Endothelial cell of umbilical vein (primary cell): ENCODE results near the gene NUP62. TPM values are rescaled to one million over a fixed set of nuclear protein-coding genes. Genes with fewer than 3 reads are reported as not detected.

Experiments used
- BruUV-seq: library from RNA; stranded (reverse); fragments of 400-500 nt; replicated peaks from 2 replicates; lab custom pipeline; 2021; lab: Mats Ljungman, UMichigan
- CTCF ChIA-PET: fragments of 300-600, 350-600 bp; sonication (Branson Sonifier 250); formaldehyde crosslinking; loops from one replicate; lab custom pipeline; 2021; ENCODE audit warnings: antibody characterized with exemption, inconsistent platforms; lab: Charles Lee
- POLR2A ChIA-PET: fragments of 300-600, 350-600 bp; sonication (Branson Sonifier 250); formaldehyde crosslinking; loops from one replicate; lab custom pipeline; 2021; ENCODE audit warnings: antibody characterized with exemption, inconsistent platforms; lab: Charles Lee
- DNase-seq: peaks from one replicate; pipeline ENCODE4 v3.0.0-alpha.2; 2011; ENCODE audit warnings: low read depth, low spot score
- FAIRE-seq: peaks from 2 replicates; lab custom pipeline; 2011; peaks lifted over from hg19 to GRCh38; lab: Jason Lieb, UNC
- H2AFZ ChIP-seq: 2 replicates; pipeline ENCODE4 v1.6.0; 2012; ENCODE audit warnings: low read depth, low read length, control low read depth, inconsistent platforms
- H3K27ac ChIP-seq: 2 replicates; pipeline ENCODE4 v1.5.1; 2011; ENCODE audit warnings: low read depth, mild to moderate bottlenecking, control low read depth, low read length, moderate library complexity; ENCODE audit not compliant: insufficient read depth
- H3K27me3 ChIP-seq, 2 experiments: 2 replicates each; pipeline versions ENCODE4 v1.6.0 to v1.6.1; 2011; ENCODE audit warnings: low read length in 2 of 2, mixed read lengths in 1 of 2; ENCODE audit not compliant: control insufficient read depth in 2 of 2, insufficient read depth in 2 of 2
- H3K36me3 ChIP-seq, 2 experiments: 2 replicates in 1 of 2; 3 replicates in 1 of 2; pipeline ENCODE4 v1.5.1; 2011; ENCODE audit warnings: low read length in 2 of 2, mild to moderate bottlenecking in 1 of 2, moderate library complexity in 1 of 2; ENCODE audit not compliant: control insufficient read depth in 2 of 2, insufficient read depth in 2 of 2; ENCODE audit errors: extremely low read depth in 1 of 2
- H3K4me1 ChIP-seq: 3 replicates; pipeline ENCODE4 v1.5.1; 2011; ENCODE audit warnings: mild to moderate bottlenecking, low read length; ENCODE audit not compliant: control insufficient read depth, insufficient read depth; ENCODE audit errors: extremely low read depth
- H3K4me2 ChIP-seq: 2 replicates; pipeline ENCODE4 v1.6.1; 2011; ENCODE audit warnings: low read length, control low read depth, mixed read lengths; ENCODE audit not compliant: insufficient read depth
- H3K4me3 ChIP-seq, 3 experiments: fragments of 200-600 bp in 1 of 3; sonication (generic), shearing (Covaris generic) in 1 of 3; replicated peaks in 1 of 3; 2 replicates each; pipeline ENCODE4 v1.5.1; 2011 to 2016; ENCODE audit warnings: control low read depth in 3 of 3, low read length in 3 of 3, mild to moderate bottlenecking in 2 of 3, inconsistent platforms in 1 of 3, low read depth in 1 of 3, moderate library complexity in 1 of 3; ENCODE audit not compliant: insufficient read depth in 1 of 3
- H3K79me2 ChIP-seq: 2 replicates; pipeline ENCODE4 v1.6.0; 2012; ENCODE audit warnings: low read length, inconsistent platforms; ENCODE audit not compliant: control insufficient read depth, insufficient read depth
- H3K9ac ChIP-seq: replicated peaks from 2 replicates; pipeline ENCODE3; 2011; ENCODE audit warnings: low read length, control low read depth; ENCODE audit not compliant: insufficient read depth; ENCODE audit errors: extremely low read depth
- H3K9me1 ChIP-seq: replicated peaks from 3 replicates; pipeline ENCODE4 v1.6.0; 2011; ENCODE audit warnings: mild to moderate bottlenecking, low read length; ENCODE audit not compliant: control insufficient read depth, insufficient read depth; ENCODE audit errors: extremely low read depth
- H3K9me3 ChIP-seq: replicated peaks from 2 replicates; pipeline ENCODE4 v1.5.1; 2012; ENCODE audit warnings: low read length, inconsistent platforms; ENCODE audit not compliant: control insufficient read depth, insufficient read depth
- H4K20me1 ChIP-seq: replicated peaks from 2 replicates; pipeline ENCODE3; 2011; ENCODE audit warnings: mild to moderate bottlenecking, low read length; ENCODE audit not compliant: control insufficient read depth, insufficient read depth; ENCODE audit errors: extremely low read depth
- EZH2 ChIP-seq: IDR thresholded peaks from 2 replicates; pipeline ENCODE4 v1.6.1; 2012; ENCODE audit warnings: borderline replicate concordance, low read depth, mild to moderate bottlenecking, moderate library complexity, low read length, inconsistent platforms; ENCODE audit not compliant: severe bottlenecking
- FOS ChIP-seq: IDR thresholded peaks from 2 replicates; pipeline ENCODE4 v1.6.1; 2011; ENCODE audit warnings: mild to moderate bottlenecking, low read length, moderate library complexity, borderline replicate concordance; ENCODE audit not compliant: insufficient read depth
- GATA2 ChIP-seq: IDR thresholded peaks from 2 replicates; pipeline ENCODE4 v1.7.0; 2011; ENCODE audit warnings: low read depth, mild to moderate bottlenecking, moderate library complexity, mixed read lengths, low read length; ENCODE audit not compliant: insufficient read length, insufficient read depth
- JUN ChIP-seq: IDR thresholded peaks from 2 replicates; pipeline ENCODE4 v1.6.1; 2011; ENCODE audit warnings: borderline replicate concordance, low read depth; ENCODE audit not compliant: insufficient read length, insufficient read depth
- MYC ChIP-seq: IDR thresholded peaks from one replicate; pipeline ENCODE4 v1.6.1; 2011; ENCODE audit warnings: mild to moderate bottlenecking, low read depth, low read length
- POLR2A ChIP-seq: IDR thresholded peaks from 2 replicates; pipeline ENCODE4 v1.6.1; 2012; ENCODE audit warnings: low read depth, mild to moderate bottlenecking, control low read depth, low read length
- POLR2AphosphoS5 ChIP-seq: IDR thresholded peaks from 2 replicates; pipeline ENCODE4 v1.6.1; 2012; ENCODE audit warnings: low read depth, mild to moderate bottlenecking, control low read depth, low read length, moderate library complexity; ENCODE audit not compliant: insufficient read depth
- dilution Hi-C: fragments of 300-500 bp; cut with MboI; formaldehyde crosslinking; loops from one replicate; pipeline ENCODE4 v1.15.0; 2019; ENCODE audit warnings: low sequenced_read_pairs; ENCODE audit not compliant: extremely low pct_ligation_motif_present
- intact Hi-C: fragments of 100-400 bp; cut with micrococcal nuclease; formaldehyde crosslinking; loops from one replicate; pipeline ENCODE4 v1.10.0; 2022
- polyA plus RNA-seq, 4 experiments: library from polyadenylated mRNA; depleted of rRNA in 3 of 4; stranded (reverse) in 3 of 4; unstranded in 1 of 4; fragments of >200 nt; gene quantifications; 2 replicates each; pipeline versions ENCODE4 v1.2.1 to v1.2.3, GENCODE V29; 2011 to 2012; ENCODE audit warnings: missing spikeins in 1 of 4
- total RNA-seq: library from RNA; stranded (reverse); gene quantifications from 2 replicates; pipeline ENCODE4 v1.2.3, GENCODE V29; 2021
- TF ChIP-seq, protein P1 (sequence below): IDR thresholded peaks from 2 replicates; pipeline ENCODE4 v1.6.1; 2011; ENCODE audit not compliant: insufficient read depth, insufficient read length
- TF ChIP-seq, protein P2 (sequence below), 2 donors: IDR thresholded peaks; 1 replicate in 1 of 2; 2 replicates in 1 of 2; pipeline ENCODE4 v1.5.1; 2011; ENCODE audit warnings: low read length in 2 of 2, mild to moderate bottlenecking in 2 of 2, moderate library complexity in 2 of 2, control low read depth in 1 of 2, inconsistent platforms in 1 of 2, low read depth in 1 of 2; ENCODE audit not compliant: insufficient read depth in 1 of 2; ENCODE audit errors: extremely low read depth in 1 of 2

NUP62 gene
- total and polyA plus RNA-seq, 2 donors (not counting 3 experiments of a cell fraction or from before 2014, with no cell fraction given): 32.0 to 93.7 TPM

DNA sequence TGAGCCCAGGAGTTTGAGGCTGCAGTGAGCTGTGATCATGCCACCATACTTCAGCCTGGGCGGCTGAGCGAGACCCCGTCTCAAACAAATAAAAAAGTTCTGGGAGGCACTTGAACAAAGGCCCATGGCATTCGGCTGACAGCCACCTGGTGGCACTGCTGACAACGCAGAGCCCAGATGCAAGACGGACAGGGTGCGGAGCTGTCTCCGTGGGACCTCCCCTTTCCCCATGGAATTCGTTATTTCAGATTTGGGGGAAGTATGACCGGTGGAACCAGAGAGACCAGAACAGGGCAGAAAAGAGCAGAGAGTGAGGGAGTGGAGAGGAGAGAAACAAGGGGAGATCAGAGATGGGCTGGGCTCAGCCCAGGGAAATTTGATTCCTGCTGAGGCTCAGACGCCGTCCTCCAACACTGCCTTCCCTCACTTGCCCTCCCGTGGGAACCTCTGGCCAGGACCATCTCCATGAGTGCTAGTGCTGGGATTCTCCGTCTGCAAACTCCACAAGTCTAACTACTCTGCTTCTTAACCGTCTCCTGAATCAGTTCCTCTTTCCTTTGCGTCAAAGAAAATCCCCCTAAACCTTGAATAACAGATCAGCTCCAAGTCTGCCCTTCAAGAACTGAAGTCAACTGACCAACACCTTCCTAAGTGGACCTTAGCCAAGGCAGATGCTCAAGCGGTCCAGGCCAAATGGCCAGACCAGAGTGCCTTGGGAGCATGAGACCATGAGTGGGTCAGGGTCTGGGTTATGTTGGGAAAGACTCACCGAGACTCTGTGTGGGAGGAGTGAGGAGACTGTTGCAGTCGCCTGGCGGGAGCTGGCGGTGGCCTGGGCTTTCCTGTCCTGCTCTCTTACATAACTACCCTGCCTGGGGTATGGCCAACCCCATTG lies 12.2 kb downstream of the NUP62 start:
- no peak for FAIRE-seq
- Histone ChIP-seq H3K4me2 (no peak overlapping the region), H3K4me3 (no peak overlapping the region), H3K4me1 (no peaks in the 10 kb centered on the region), H3K9me3 (no peaks in the 10 kb centered on the region), H3K27ac (no peak overlapping the region), H3K79me2 (peaks cover 57% of the 10 kb centered on the region), H2AFZ (no peak overlapping the region), H3K36me3 (peaks cover 6 to 18% of the 10 kb centered on the region in 2 experiments), H3K9ac (no peak overlapping the region), H4K20me1 (no peaks in the 10 kb centered on the region), H3K27me3 (no peaks in the 10 kb centered on the region), H3K9me1 (no peaks in the 10 kb centered on the region)
- DNase-seq: no peak
- dilution Hi-C loops: no loop called here
- TF ChIP-seq JUN (no peak), MYC (no peak), POLR2AphosphoS5 (no peak), FOS (no peak), GATA2 (no peak), EZH2 (no peak), POLR2A (no peak)
- TF ChIP-seq, protein P1, sequence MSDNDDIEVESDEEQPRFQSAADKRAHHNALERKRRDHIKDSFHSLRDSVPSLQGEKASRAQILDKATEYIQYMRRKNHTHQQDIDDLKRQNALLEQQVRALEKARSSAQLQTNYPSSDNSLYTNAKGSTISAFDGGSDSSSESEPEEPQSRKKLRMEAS: no peak
- TF ChIP-seq, protein P2, sequence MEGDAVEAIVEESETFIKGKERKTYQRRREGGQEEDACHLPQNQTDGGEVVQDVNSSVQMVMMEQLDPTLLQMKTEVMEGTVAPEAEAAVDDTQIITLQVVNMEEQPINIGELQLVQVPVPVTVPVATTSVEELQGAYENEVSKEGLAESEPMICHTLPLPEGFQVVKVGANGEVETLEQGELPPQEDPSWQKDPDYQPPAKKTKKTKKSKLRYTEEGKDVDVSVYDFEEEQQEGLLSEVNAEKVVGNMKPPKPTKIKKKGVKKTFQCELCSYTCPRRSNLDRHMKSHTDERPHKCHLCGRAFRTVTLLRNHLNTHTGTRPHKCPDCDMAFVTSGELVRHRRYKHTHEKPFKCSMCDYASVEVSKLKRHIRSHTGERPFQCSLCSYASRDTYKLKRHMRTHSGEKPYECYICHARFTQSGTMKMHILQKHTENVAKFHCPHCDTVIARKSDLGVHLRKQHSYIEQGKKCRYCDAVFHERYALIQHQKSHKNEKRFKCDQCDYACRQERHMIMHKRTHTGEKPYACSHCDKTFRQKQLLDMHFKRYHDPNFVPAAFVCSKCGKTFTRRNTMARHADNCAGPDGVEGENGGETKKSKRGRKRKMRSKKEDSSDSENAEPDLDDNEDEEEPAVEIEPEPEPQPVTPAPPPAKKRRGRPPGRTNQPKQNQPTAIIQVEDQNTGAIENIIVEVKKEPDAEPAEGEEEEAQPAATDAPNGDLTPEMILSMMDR (IDR thresholded peaks at IDR 0.05; ENCODE audit: extremely low read depth in 1 of 2, insufficient read depth in 1 of 2, low read depth in 1 of 2, low read length in 2 of 2): no peak
- BruUV-seq: no TSS peak
- CTCF ChIA-PET: interaction anchor here (1.1 kb wide), 1 partner anchor 12 kb away, joined by 3 read pairs; no protein-coding TSS in a partner anchor
- intact Hi-C loops: no loop called here
- POLR2A ChIA-PET: no interaction called here
